Measurements from ENCODE around the gene RAVER2. TPM values are rescaled to one million over a fixed set of nuclear protein-coding genes. Genes with fewer than 3 reads are reported as not detected.

The RAVER2 gene
- total and polyA plus RNA-seq, 2 of the 13 experiments (the other 11 are each of a cell fraction or from before 2014, with no cell fraction given), result 11.4 to 15.4 TPM

- no peak overlapping the region for H3K4me2 ChIP-seq (ENCODE audit: low read depth, low read length)
- BruUV-seq (replicated peaks), result no TSS peak
- H3K4me1 ChIP-seq (ENCODE audit: insufficient read depth, low read length), result no peaks in the 10 kb centered on the region
- in situ Hi-C loops (cut with HindIII; ENCODE audit: extremely low pct_ligation_motif_present, low pct_unique_long_range_greater_than_20kb) (no loop called here), intact Hi-C loops (cut with micrococcal nuclease; ENCODE audit: unreplicated experiment) (no loop called here)
- ATAC-seq (no peak), FAIRE-seq (no peak), DNase-seq (ENCODE audit: low spot score) (no peak)
- no peak for TF ChIP-seq ZNF670 (CRISPR knock-in tag; IDR thresholded peaks at IDR 0.05; ENCODE audit: borderline replicate concordance)
- TF ChIP-seq KLF11 (CRISPR knock-in tag; IDR thresholded peaks at IDR 0.05), result no peak
- no peak for TF ChIP-seq ZFP90 (CRISPR knock-in tag; IDR thresholded peaks at IDR 0.05; ENCODE audit: borderline replicate concordance)
- TF ChIP-seq KAT2B (IDR thresholded peaks at IDR 0.05; ENCODE audit: borderline replicate concordance, low read depth, low read length), result no peak
- TF ChIP-seq, protein P1, sequence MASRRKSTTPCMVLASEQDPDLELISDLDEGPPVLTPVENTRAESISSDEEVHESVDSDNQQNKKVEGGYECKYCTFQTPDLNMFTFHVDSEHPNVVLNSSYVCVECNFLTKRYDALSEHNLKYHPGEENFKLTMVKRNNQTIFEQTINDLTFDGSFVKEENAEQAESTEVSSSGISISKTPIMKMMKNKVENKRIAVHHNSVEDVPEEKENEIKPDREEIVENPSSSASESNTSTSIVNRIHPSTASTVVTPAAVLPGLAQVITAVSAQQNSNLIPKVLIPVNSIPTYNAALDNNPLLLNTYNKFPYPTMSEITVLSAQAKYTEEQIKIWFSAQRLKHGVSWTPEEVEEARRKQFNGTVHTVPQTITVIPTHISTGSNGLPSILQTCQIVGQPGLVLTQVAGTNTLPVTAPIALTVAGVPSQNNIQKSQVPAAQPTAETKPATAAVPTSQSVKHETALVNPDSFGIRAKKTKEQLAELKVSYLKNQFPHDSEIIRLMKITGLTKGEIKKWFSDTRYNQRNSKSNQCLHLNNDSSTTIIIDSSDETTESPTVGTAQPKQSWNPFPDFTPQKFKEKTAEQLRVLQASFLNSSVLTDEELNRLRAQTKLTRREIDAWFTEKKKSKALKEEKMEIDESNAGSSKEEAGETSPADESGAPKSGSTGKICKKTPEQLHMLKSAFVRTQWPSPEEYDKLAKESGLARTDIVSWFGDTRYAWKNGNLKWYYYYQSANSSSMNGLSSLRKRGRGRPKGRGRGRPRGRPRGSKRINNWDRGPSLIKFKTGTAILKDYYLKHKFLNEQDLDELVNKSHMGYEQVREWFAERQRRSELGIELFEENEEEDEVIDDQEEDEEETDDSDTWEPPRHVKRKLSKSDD (CRISPR knock-in tag; IDR thresholded peaks at IDR 0.05; ENCODE audit: low read depth), result no peak
- no peak for TF ChIP-seq GTF3A (CRISPR knock-in tag; conservative IDR thresholded peaks at IDR 0.05)
- no peak for TF ChIP-seq MXD3 (CRISPR knock-in tag; IDR thresholded peaks at IDR 0.05)
- TF ChIP-seq AGO2 (optimal IDR thresholded peaks at IDR 0.05; ENCODE audit: low read depth, low read length), result no peak
- TF ChIP-seq ZNF430 (CRISPR knock-in tag; IDR thresholded peaks at IDR 0.05), result no peak
- no peak for TF ChIP-seq KLF9 (CRISPR knock-in tag; IDR thresholded peaks at IDR 0.05; ENCODE audit: low read depth)
- H3K4me3 ChIP-seq (replicated peaks in 1 of 3; ENCODE audit: insufficient read depth in 1 of 3, low read depth in 2 of 3, low read length in 3 of 3), result no peak overlapping the region
- peaks cover 0 to 6% of the 10 kb centered on the region in 2 experiments; a peak in 2 of 5 replicates for H3K27me3 ChIP-seq (ENCODE audit: control insufficient read depth in 1 of 2, insufficient read depth in 2 of 2, low read length in 2 of 2)
- no peak overlapping the region for H3K9ac ChIP-seq (ENCODE audit: insufficient read depth, low read depth, low read length)
- POLR2A ChIA-PET, result no interaction called here
- WGBS (ENCODE audit: low lambda C conversion rate), result 21% methylated on average over 3 of the region's 3 CpGs
- no peaks in the 10 kb centered on the region for H3K79me2 ChIP-seq (ENCODE audit: insufficient read depth, low read length)
- H4K20me1 ChIP-seq (ENCODE audit: insufficient read depth, low read length), result no peaks in the 10 kb centered on the region
- H3K9me3 ChIP-seq (ENCODE audit: low read length), result no peaks in the 10 kb centered on the region
- H2AFZ ChIP-seq (ENCODE audit: low read length), result no peak overlapping the region
- H3K36me3 ChIP-seq (replicated peaks in 1 of 2; ENCODE audit: control insufficient read depth in 1 of 2, insufficient read depth in 2 of 2, low read length in 2 of 2), result no peaks in the 10 kb centered on the region
- no peak overlapping the region for H3K27ac ChIP-seq (ENCODE audit: extremely low read length, insufficient read depth, low read length)
- CTCF ChIA-PET (ENCODE audit: low intra/inter-chr PET ratio, low total read pairs), result no interaction called here
Measured at GRCh38 chr1:64696879-64697278, 48.0 kb upstream of the RAVER2 start.
